T-helper 1 cell treated with Interleukin-12 subunit alpha and Interleukin-12 subunit beta and Interleukin-4 antibody, amounts not matched to agents 30 μg/mL and 1 μg/mL, for 36 hours (primary cell): ENCODE data around the gene ACOT6.
A peak's percentile ranks its signal among the peaks of the same experiment; 100 is the strongest.
"Not testable (repeated sequence)": the region's sequence is repeated elsewhere in the genome, so short reads cannot be mapped to it uniquely, and the experiment has no call there.

Source experiments
- H3K27ac Mint-ChIP-seq: one replicate; pipeline ENCODE4 v1.8.0; 2021; ENCODE audit warnings: mild to moderate bottlenecking, mixed read lengths
- H3K27me3 Mint-ChIP-seq: one replicate; pipeline ENCODE4 v1.8.0; 2021; ENCODE audit warnings: low read depth, mixed read lengths
- H3K36me3 Mint-ChIP-seq: one replicate; pipeline ENCODE4 v1.8.0; 2021; ENCODE audit warnings: low read depth, mixed read lengths
- H3K4me1 Mint-ChIP-seq: one replicate; pipeline ENCODE4 v1.8.0; 2021; ENCODE audit warnings: low read depth, mixed read lengths
- H3K4me3 Mint-ChIP-seq: one replicate; pipeline ENCODE4 v1.8.0; 2021; ENCODE audit warnings: mild to moderate bottlenecking, moderate library complexity, mixed read lengths
- H3K9me3 Mint-ChIP-seq: one replicate; pipeline ENCODE4 v1.8.0; 2021; ENCODE audit warnings: mixed read lengths

ACOT6 gene

DNA sequence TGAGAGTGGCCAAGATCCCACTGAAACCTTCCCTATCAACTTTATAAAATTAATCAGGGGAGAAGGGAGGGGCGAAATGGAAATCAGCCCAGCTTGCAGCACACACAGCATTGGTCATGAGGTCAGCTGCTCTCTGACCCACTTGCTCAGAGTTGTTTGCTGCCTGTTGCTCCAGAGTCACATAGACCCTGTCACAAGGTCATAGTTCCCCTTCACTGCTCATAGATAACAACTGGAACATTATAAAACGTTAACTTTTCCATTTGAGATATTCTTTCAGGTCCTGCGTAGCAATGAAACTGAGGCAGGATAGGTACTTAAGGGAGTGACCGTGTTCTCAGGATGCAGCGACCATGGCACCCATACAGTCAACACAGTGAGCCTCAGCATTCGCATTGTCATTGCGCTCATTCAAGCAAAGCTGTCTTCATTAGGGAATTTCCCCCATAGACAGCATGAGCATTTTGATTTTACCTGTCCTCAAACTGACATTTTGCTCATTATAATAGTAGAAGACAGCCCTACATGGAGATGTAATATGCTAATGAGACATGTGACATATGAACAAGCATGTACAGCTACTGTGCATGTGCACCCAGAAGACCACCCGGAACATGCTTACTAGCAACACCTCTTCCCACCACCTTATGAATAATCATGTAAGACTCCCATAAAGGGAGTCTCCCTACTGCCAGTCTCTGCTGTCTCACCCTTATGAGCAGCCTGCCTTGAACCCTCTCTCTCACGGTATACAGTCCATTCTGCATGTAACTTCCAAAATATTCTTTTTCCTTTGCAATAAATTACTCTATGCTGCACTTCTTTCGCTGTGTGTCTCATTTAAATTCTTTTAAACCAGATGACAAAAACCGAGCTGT is 30.0 kb upstream of the ACOT6 start:
- H3K27me3 Mint-ChIP-seq, H3K27ac Mint-ChIP-seq, H3K9me3 Mint-ChIP-seq, H3K36me3 Mint-ChIP-seq, H3K4me1 Mint-ChIP-seq, H3K4me3 Mint-ChIP-seq: not testable (repeated sequence)

DNA sequence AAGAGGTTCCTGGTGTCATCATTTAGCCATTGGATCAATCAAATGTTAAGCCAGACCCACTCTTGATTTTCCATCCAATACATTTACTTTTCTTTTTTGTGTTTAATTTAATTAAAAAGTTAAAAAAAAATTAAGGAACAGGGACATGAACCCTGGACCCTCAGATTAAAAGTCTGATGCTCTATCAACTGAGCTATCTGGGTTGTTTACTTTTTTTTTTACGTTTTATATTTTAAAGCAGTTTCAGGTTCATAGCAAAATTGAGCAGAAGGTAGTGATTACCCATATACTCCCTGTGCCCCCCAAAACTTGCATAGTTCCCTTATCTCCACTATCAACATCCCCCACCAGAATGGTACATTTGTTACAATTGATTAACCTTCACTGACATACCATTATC is 23.6 kb upstream of the ACOT6 start:
- H3K36me3 Mint-ChIP-seq, result no peaks in the 10 kb centered on the region
- H3K9me3 Mint-ChIP-seq, result no peaks in the 10 kb centered on the region
- no peak overlapping the region for H3K4me3 Mint-ChIP-seq
- H3K27ac Mint-ChIP-seq, result no peak overlapping the region
- peaks cover 17% of the 10 kb centered on the region for H3K27me3 Mint-ChIP-seq
- peaks cover 10% of the 10 kb centered on the region for H3K4me1 Mint-ChIP-seq

DNA sequence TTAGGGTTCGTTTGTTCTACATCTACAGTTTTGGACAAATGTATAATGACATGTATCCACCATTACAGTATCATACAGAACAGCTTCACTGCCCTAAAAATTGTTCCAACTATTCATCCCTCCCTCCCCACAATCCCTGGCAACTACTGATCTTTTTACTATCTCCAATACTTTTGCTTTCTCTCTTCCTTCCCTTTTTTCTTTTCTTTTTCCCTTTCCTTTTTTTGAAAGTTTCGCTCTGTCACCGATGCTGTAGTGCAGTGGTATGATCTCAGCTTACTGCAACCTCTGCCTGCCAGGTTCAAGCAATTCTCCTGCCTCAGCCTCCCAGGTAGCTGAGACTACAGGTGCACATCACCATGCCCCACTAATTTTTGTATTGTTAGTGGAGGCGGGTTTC is 23.2 kb upstream of the ACOT6 start:
- peaks cover 21% of the 10 kb centered on the region for H3K27me3 Mint-ChIP-seq
- peaks cover 10% of the 10 kb centered on the region for H3K4me1 Mint-ChIP-seq
- H3K27ac Mint-ChIP-seq, result peak overlapping the region; percentile 29
- H3K36me3 Mint-ChIP-seq, result no peaks in the 10 kb centered on the region
- no peak overlapping the region for H3K4me3 Mint-ChIP-seq
- no peaks in the 10 kb centered on the region for H3K9me3 Mint-ChIP-seq

DNA sequence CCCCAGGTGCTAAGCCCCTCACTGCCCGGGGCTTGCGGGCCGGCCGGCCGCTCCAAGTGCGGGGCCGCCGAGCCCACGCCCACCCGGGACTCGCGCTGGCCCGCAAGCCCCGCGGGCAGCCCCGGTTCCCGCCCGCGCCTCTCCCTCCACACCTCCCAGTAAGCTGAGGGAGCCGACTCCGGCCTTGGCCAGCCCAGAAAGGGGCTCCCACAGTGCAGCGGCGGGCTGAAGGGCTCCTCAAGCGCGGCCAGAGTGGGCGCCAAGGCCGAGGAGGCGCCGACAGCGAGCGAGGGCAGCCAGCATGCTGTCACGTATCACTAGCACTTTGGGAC is 21.7 kb upstream of the ACOT6 start:
- peaks cover 22% of the 10 kb centered on the region for H3K27me3 Mint-ChIP-seq
- H3K4me3 Mint-ChIP-seq, H3K36me3 Mint-ChIP-seq, H3K9me3 Mint-ChIP-seq, H3K27ac Mint-ChIP-seq, H3K4me1 Mint-ChIP-seq: not testable (repeated sequence)

DNA sequence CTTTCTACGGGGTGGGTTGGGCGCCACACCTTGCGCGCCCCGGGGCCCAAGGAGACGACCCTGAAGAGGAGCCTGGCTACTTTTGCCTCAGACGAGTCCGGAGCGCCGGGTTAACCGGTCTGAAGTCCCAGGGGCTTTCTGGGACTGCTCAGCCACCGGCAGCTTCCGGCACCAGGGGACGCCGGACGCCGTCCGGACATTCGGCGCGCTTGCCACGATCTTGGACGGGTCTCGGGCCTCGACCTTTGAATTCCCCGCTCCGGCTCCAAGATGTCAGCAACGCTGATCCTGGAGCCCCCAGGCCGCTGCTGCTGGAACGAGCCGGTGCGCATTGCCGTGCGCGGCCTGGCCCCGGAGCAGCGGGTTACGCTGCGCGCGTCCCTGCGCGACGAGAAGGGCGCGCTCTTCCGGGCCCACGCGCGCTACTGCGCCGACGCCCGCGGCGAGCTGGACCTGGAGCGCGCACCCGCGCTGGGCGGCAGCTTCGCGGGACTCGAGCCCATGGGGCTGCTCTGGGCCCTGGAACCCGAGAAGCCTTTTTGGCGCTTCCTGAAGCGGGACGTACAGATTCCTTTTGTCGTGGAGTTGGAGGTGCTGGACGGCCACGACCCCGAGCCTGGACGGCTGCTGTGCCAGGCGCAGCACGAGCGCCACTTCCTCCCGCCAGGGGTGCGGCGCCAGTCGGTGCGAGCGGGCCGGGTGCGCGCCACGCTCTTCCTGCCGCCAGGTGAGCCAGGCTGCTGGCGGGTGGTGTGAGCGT is 20.4 kb upstream of the ACOT6 start, which contains the start of gene ACOT4:
ACOT4 (plus strand) TSS at position 184 of the 760 bp plus-strand sequence; CDS start at position 271, 87 bp downstream.
- peak within 1 kb of the TSS; percentile 65 for H3K4me3 Mint-ChIP-seq
- H3K9me3 Mint-ChIP-seq, result no peaks in the 10 kb centered on the region
- H3K36me3 Mint-ChIP-seq, result no peaks in the 10 kb centered on the region
- peaks cover 22% of the 10 kb centered on the region for H3K27me3 Mint-ChIP-seq
- peaks cover 10% of the 10 kb centered on the region for H3K4me1 Mint-ChIP-seq
- no peak within 1 kb of the TSS for H3K27ac Mint-ChIP-seq

DNA sequence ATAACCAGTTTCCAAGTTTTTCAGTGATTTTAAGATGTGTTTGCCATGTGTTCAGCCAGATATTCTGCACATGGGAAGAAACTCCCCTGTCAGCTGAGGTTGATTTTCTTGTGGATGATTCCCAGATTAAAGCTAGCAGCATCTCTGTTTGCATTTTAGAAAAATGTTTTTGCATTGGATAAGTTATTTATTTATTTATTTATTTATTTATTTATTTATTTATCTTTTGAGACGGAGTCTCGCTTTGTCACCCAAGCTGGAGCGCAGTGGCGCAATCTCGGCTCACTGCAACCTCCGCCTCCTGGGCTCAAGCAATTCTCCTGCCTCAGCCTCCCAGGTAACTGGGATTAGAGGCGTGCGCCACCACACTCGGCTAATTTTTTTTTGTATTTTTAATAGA is 17.8 kb upstream of the ACOT6 start:
- no peak overlapping the region for H3K27ac Mint-ChIP-seq
- peaks cover 18% of the 10 kb centered on the region for H3K27me3 Mint-ChIP-seq
- H3K4me3 Mint-ChIP-seq, result no peak overlapping the region
- no peaks in the 10 kb centered on the region for H3K9me3 Mint-ChIP-seq
- H3K4me1 Mint-ChIP-seq, result peaks cover 10% of the 10 kb centered on the region
- H3K36me3 Mint-ChIP-seq, result no peaks in the 10 kb centered on the region

DNA sequence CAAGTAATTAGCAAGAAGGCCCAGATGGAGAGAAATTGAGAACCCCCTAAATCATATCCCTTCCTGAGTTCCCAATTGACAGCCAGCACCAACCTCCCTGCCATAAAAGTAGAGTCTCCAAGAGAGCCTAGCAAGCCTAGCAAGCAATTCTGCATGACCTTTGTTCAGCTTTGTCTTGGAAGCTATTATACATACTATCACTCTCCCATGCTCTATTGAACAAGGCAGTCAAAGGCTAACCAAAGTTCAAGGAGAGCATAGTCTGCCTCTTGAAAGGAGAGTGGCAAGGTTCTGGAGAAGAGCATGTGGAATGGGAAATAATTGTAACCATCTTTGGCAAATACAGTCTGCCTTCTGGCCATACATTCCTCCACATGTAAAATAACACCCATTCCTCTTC is 12.8 kb upstream of the ACOT6 start:
- Mint-ChIP-seq H3K27ac (no peak overlapping the region), H3K4me3 (no peak overlapping the region), H3K36me3 (no peaks in the 10 kb centered on the region), H3K4me1 (no peaks in the 10 kb centered on the region), H3K27me3 (peaks cover 7% of the 10 kb centered on the region), H3K9me3 (no peaks in the 10 kb centered on the region)

DNA sequence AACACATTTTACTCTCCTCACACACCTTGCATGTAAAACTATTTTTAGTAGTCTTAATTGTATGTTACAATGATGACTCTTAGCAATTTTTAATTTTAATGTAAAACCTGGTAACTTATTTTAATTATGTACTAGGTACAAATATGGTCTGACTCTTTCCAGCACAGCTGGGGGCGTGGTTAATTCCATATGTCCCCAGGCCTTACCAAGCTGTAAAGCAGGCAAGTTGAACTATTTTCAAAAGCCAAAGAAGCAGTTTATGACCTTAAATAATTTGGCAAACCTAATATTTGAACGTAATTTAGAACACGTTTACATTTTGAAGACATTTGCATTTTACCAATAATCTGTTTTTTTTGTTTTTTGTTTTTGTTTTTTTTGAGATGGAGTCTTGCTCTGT is 9.3 kb upstream of the ACOT6 start:
- H3K4me3 Mint-ChIP-seq, result no peak overlapping the region
- H3K27ac Mint-ChIP-seq, result no peak overlapping the region
- H3K36me3 Mint-ChIP-seq, result no peaks in the 10 kb centered on the region
- no peaks in the 10 kb centered on the region for H3K9me3 Mint-ChIP-seq
- peaks cover 7% of the 10 kb centered on the region for H3K27me3 Mint-ChIP-seq
- peaks cover 2% of the 10 kb centered on the region for H3K4me1 Mint-ChIP-seq

DNA sequence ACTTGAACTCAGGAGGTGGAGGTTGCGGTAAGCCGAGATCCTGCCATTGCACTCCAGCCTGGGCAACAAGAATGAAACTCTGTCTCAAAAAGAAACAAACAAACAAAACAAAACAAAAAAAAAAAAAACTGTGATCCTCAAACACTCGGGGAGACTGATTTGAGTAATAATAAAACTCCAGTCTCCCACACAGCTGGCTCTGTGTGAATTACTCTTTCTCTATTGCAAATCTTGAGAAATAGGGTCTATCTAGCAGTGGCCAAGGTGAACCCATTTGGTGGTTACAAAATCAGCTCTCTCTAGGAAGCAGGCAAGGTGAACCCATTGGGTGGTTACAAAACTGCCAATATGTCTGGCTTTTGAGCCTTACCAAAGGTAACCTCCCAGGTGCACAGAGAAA is 6.0 kb upstream of the ACOT6 start:
- H3K27me3 Mint-ChIP-seq, result no peaks in the 10 kb centered on the region
- H3K27ac Mint-ChIP-seq, result no peak overlapping the region
- peaks cover 2% of the 10 kb centered on the region for H3K4me1 Mint-ChIP-seq
- H3K9me3 Mint-ChIP-seq, result peaks cover 3% of the 10 kb centered on the region
- H3K36me3 Mint-ChIP-seq, result no peaks in the 10 kb centered on the region
- no peak overlapping the region for H3K4me3 Mint-ChIP-seq

DNA sequence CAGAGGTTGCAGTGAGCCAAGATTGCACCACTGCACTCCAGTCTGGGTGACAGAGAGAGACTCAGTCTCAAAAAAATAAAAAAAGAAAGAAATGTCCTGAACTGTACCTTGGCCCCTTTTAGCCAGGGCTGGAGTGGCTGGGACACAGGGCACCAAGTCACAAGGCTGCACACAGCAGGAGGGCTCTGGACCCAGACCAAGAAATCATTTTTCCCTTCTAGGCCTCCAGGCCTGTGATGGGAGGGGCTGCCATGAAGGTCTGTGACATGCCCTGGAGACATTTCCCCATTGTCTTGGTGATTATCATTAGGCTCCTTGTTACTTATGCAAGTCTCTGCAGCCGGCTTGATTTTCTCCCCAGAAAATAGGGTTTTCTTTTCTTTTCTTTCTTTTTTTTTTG is 5.1 kb upstream of the ACOT6 start:
- Mint-ChIP-seq H3K9me3 (peaks cover 4% of the 10 kb centered on the region), H3K4me3 (no peak overlapping the region), H3K36me3 (no peaks in the 10 kb centered on the region), H3K27me3 (no peaks in the 10 kb centered on the region), H3K4me1 (peaks cover 2% of the 10 kb centered on the region), H3K27ac (no peak overlapping the region)

DNA sequence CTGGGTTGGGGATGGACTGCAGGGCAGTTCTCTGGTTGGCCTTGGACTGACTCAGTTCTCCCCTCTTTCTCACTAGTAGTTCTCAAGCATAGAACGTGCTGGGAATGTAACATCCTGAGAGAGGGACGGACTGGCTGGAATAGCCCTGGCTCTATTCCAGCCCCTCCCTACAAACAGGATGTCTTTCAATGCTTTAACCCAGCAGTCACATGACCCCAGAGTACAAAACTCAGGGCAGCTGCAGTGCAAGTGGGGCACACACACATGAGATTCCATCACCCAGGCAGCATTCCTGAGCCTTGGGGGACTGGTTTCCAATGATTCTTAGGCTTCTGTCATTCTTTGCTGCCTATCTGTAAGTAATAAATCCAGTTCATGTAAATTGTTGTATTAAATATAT is 1.6 kb upstream of the ACOT6 start:
- Mint-ChIP-seq H3K9me3 (peaks cover 4% of the 10 kb centered on the region), H3K4me3 (no peak overlapping the region), H3K4me1 (peaks cover 3% of the 10 kb centered on the region), H3K27ac (no peak overlapping the region), H3K36me3 (no peaks in the 10 kb centered on the region), H3K27me3 (peaks cover 5% of the 10 kb centered on the region)

DNA sequence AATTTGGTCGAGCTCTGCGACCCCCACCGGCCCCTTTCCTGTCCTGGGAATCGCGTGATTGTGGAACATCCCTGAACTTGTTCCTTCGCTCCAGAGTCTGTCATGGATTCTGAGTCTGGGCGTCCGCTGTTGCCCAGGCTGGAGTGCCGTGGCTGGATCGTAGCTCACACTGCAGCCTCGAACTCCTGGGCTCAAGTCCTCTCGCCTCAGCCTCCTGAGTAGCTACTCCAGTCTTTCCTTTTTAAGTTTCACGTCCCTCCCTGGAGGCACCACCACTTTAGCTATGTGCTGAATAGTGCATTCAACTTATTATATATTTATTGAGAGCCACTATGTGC is 698 bp downstream of the ACOT6 start:
- peaks cover 4% of the 10 kb centered on the region for H3K9me3 Mint-ChIP-seq
- no peaks in the 10 kb centered on the region for H3K36me3 Mint-ChIP-seq
- peaks cover 5% of the 10 kb centered on the region for H3K27me3 Mint-ChIP-seq
- peak overlapping the region; percentile 55 for H3K27ac Mint-ChIP-seq
- H3K4me3 Mint-ChIP-seq, result peak overlapping the region; percentile 82
- H3K4me1 Mint-ChIP-seq, result peaks cover 1% of the 10 kb centered on the region

DNA sequence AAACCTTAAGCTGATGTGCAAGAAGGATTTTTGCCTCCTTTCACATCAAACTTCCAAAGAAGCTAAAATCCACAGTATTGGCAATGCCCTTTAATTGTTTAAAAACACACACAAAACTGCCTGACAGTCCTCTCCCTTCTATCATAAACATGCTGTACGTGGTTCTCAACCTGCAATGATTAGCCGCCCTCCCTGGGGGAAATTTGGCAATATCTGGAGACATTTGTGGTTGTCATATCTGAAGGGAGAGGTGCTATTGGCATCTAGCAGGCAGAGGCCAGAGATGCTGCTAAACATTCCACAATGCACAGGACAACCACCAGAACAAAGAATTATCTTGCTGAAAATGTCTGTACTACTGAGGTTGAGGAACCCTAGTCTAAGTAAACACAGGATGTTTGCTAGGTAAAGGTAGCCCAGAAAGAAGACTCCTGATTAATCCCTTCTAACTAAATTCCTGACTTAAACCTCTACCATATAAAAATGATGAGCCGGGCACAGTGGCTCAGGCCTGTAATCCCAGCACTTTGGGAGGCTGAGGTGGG is 1.2 kb downstream of the ACOT6 start:
- H3K4me3 Mint-ChIP-seq, result peak overlapping the region; percentile 82
- H3K4me1 Mint-ChIP-seq, result peaks cover 1% of the 10 kb centered on the region
- no peak overlapping the region for H3K27ac Mint-ChIP-seq
- no peaks in the 10 kb centered on the region for H3K36me3 Mint-ChIP-seq
- H3K27me3 Mint-ChIP-seq, result peaks cover 5% of the 10 kb centered on the region
- peaks cover 4% of the 10 kb centered on the region for H3K9me3 Mint-ChIP-seq

DNA sequence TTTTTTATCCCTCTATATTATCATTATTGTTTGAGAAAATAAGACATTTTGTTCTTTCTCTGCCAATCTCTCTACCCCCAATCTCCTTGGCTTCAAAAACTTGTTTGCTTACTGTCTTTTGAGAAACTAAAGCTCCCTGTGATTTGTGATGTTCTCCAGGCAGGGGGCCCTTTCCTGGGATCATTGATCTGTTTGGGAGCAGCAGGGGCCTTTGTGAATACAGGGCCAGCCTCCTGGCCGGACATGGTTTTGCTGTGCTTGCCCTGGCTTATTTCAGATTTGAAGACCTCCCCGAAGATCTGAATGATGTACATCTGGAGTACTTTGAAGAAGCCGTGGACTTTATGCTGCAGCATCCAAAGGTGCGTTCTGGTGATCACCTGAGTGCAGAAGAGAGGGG is 4.5 kb downstream of the ACOT6 start:
- Mint-ChIP-seq H3K27ac (no peak overlapping the region), H3K9me3 (no peaks in the 10 kb centered on the region), H3K4me1 (peaks cover 1% of the 10 kb centered on the region), H3K27me3 (peaks cover 5% of the 10 kb centered on the region), H3K36me3 (no peaks in the 10 kb centered on the region), H3K4me3 (no peak overlapping the region)

DNA sequence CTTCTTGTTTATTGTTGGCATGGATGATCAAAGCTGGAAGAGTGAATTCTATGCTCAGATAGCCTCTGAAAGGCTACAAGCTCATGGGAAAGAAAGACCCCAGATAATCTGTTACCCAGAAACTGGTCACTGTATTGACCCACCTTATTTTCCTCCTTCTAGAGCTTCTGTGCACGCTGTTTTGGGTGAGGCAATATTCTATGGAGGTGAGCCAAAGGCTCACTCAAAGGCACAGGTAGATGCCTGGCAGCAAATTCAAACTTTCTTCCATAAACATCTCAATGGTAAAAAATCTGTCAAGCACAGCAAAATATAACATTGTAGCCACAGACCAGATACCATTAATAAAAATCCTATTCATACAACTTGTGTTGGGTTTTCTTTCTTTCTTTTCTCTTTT is 7.2 kb downstream of the ACOT6 start:
- H3K4me3 Mint-ChIP-seq, result no peak overlapping the region
- no peaks in the 10 kb centered on the region for H3K36me3 Mint-ChIP-seq
- H3K27me3 Mint-ChIP-seq, result no peaks in the 10 kb centered on the region
- no peaks in the 10 kb centered on the region for H3K9me3 Mint-ChIP-seq
- H3K4me1 Mint-ChIP-seq, result no peaks in the 10 kb centered on the region
- H3K27ac Mint-ChIP-seq, result no peak overlapping the region
